Neuron (in vitro differentiated cells): Measurements from ENCODE around the gene TMEM266.

Experiments used
- H2AFZ ChIP-seq: one replicate; pipeline ENCODE4 v1.6.1; 2013; ENCODE audit warnings: low read depth, mild to moderate bottlenecking, inconsistent platforms, low read length, moderate library complexity
- H3K27me3 ChIP-seq: one replicate; pipeline ENCODE4 v1.6.1; 2013; ENCODE audit warnings: low read length; ENCODE audit not compliant: insufficient read depth
- H3K36me3 ChIP-seq: one replicate; pipeline ENCODE4 v1.6.1; 2013; ENCODE audit warnings: low read length; ENCODE audit not compliant: insufficient read depth
- H3K4me1 ChIP-seq: one replicate; pipeline ENCODE4 v1.6.1; 2013; ENCODE audit warnings: low read length; ENCODE audit not compliant: insufficient read depth
- H3K4me3 ChIP-seq: 2 replicates; pipeline ENCODE4 v1.5.1; 2013; ENCODE audit warnings: mild to moderate bottlenecking, low read length, moderate library complexity
- H3K9me3 ChIP-seq: one replicate; pipeline ENCODE4 v1.6.1; 2013; ENCODE audit warnings: low read length

The TMEM266 gene

DNA sequence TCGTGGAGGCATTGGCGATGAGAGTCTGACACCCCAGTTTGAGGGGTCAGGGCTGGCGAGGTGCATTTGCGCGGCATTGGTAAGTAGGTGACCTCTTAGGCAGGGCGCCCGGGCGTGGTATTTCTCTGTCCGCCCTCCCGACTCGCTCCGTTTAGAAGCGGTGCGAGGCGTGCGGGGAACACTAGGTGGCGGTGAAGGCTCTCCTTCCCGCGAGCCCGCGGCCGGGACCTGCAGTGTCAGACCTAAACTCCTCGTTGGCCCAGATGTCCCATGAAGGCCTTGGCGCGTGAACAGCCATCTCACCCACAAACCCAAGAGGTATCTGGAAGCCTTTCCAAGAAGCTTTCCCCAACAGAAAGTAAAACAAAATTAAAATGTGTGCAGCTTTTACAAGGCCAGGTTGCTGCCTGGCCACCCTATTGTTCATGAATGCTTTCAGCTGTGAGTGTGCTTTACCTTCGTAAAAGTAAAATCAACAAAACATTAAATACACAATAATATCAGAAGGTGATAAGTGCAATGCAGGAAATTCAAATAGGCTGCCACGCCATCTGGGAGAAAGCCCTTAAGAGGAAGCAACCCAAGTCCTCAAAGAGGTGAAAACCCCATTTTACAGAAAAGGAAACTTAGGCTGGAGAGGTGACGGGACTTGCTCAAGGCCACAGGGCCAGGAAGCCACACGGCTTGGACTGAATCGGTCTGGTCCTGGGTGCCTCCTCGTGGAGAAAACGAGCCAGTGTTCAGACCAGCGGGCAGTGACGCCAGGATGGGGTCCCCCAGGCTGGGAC is 131.2 kb downstream of the TMEM266 start:
- no peaks in the 10 kb centered on the region for H3K36me3 ChIP-seq
- no peaks in the 10 kb centered on the region for H3K9me3 ChIP-seq
- H3K27me3 ChIP-seq = peaks cover 4% of the 10 kb centered on the region
- no peak overlapping the region for H3K4me3 ChIP-seq
- H3K4me1 ChIP-seq = peaks cover 4% of the 10 kb centered on the region
- H2AFZ ChIP-seq = peak overlapping the region; percentile 52

DNA sequence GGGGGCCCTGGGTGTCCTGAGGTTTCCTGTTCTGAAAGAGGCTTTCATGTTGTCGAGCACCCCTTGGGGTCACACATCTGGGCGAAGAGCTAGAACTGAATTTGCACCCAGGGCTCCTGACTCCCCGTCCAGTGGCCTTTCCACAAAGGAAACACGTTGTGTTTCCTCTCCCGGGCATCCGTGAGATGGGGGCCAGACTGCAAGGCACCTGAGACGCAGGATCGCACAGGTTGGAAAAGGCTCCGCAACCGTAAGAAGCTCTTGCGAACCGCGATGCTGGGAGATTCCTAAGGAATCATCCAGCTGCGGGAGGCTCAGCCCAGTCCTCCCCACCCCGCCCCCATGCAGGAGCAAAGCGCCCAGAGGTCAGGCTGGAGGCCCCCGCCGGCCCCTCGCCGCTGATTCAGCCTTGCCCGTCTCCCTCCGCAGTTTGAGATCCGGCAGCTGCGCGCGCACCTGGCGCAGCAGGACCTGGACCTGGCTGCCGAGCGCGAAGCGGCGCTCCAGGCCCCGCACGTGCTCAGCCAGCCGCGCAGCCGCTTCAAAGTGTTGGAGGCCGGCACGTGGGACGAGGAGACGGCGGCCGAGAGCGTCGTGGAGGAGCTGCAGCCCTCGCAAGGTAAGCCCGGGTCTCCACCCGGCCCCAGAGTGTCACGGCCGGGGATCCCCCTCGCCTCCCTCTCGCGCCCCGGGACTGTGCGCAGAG is 131.9 kb downstream of the TMEM266 start:
- Histone ChIP-seq H2AFZ (no peak overlapping the region), H3K4me3 (no peak overlapping the region), H3K36me3 (no peaks in the 10 kb centered on the region), H3K9me3 (no peaks in the 10 kb centered on the region), H3K4me1 (peaks cover 10% of the 10 kb centered on the region), H3K27me3 (peaks cover 4% of the 10 kb centered on the region)

DNA sequence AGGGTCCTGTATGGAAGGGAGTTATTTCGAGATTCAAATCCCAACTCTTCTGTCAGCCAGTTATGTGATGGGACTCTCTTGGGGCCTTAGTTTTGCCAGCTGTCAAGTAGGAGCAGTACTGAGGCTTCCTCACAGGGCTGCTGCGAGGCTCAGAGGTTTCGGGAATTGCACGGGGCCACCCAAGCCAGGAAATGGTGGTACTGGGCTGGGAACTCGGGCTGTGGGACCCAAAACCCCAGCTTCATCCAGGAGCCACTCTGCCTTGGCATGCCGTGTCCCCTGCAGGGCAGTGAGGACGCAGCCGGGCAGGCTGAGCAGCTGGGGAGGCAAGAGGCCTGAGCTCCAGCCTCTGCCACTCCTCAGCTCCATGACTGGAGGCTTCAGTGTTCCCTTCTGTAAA is 132.9 kb downstream of the TMEM266 start:
- no peaks in the 10 kb centered on the region for H3K36me3 ChIP-seq
- H3K9me3 ChIP-seq = no peaks in the 10 kb centered on the region
- no peak overlapping the region for H3K4me3 ChIP-seq
- H3K27me3 ChIP-seq = peaks cover 4% of the 10 kb centered on the region
- H2AFZ ChIP-seq = no peak overlapping the region
- peaks cover 13% of the 10 kb centered on the region for H3K4me1 ChIP-seq

DNA sequence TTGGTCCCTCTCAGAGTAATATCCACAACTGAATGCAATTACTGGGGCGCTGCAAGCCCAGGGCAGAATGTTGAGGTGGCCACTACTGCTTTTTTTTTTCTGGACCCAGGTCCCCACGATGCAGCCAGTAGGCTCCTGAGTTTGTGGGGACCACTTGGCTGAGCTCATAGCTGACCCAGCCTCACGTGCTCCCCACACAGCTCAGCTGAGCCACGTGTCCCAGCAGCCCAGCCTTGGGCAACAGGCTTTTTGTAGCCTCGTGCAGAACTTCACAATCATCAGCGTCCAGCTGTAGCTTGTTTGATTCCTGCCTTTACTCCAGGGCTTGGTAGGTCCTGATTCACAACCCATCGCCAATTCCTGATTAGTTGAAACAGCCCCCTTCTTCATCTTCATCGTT is 134.1 kb downstream of the TMEM266 start:
- Histone ChIP-seq H3K4me3 (no peak overlapping the region), H3K36me3 (no peaks in the 10 kb centered on the region), H2AFZ (no peak overlapping the region), H3K27me3 (peaks cover 4% of the 10 kb centered on the region), H3K4me1 (peaks cover 13% of the 10 kb centered on the region), H3K9me3 (no peaks in the 10 kb centered on the region)

DNA sequence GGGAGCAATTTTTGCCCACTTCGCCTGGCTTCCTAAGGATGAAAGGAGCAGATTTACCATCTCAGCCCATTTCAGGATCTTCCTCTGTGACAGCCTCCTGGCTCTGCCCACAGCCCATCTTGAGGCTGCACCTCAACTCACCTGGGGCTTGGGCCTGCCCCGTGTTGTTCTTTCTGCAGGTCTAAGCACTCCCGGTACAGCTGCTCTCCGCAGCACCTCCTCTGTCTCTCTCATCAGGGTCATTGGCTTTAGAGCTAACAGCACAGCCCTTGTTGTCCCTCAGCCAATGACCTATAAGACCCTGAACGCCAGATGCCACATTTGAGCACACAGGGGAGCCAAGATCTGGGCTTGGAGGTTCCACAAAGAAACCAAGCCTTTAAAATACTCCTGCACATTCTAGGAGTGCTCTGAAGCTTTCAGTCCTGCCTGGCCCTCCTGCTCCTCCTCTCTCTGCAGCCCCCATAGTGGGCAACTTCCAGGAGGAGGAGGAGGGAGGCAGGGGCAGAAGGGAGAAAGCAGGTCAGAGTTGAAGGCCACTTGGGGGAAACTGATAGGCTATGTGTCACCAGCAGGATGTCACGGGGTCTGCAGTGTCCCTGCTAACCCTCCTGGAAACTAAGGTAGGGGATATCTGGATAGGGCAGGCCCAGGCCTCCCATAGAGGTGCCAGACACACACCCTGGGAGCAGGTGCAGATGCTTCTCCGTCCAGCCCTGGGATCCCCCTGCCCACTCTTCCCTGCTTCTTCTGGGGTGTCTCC is 135.9 kb downstream of the TMEM266 start:
- no peak overlapping the region for H3K4me3 ChIP-seq
- no peaks in the 10 kb centered on the region for H3K9me3 ChIP-seq
- H3K36me3 ChIP-seq = no peaks in the 10 kb centered on the region
- H3K27me3 ChIP-seq = no peaks in the 10 kb centered on the region
- H3K4me1 ChIP-seq = peaks cover 9% of the 10 kb centered on the region
- H2AFZ ChIP-seq = no peak overlapping the region

DNA sequence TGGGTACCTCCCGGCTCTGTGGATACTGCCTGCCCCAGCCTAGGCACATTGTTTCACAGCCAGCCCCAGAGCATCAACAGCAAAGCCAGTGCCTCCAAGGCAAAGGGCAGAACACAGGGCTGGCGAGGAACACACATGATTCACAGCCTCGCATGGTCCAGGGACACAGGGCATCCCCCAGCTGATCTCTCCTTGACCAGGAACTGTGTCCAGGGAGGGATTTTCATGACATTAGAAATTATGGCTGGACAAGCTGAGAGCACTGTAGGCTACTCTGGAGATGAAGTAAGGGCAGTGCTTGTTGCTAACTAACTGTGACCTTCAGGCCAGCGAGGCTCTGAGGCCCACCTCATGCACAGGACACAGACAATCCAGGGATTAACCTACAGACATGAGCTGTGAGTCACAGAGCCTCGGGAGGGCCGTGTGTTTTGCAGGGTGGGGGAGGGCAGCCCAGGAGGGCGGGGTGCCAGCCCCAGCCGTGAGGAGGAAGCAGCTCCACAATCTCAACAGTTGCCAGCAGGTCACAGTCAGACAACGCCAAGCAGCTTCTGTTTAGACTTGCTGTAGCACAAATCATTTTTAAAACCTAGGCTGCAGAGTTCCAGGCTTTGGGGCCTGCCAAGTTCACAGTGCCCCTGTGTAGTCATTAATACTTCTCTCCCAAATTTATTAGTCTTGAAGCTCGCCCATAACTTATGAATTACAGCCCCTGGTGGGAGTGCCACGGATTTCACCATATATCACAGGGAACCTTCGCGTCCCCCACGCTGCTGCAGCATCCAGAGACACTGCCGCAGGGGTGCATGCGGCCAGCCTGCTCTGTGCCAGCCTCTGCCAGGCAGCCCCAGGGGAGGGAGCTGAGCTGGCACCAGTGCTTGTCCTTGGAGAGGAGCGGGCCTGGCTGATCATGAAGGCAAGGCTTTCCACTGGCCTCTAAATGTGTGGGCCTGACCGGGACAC is 136.8 kb downstream of the TMEM266 start:
- Histone ChIP-seq H3K27me3 (no peaks in the 10 kb centered on the region), H3K36me3 (no peaks in the 10 kb centered on the region), H3K9me3 (no peaks in the 10 kb centered on the region), H2AFZ (no peak overlapping the region), H3K4me3 (no peak overlapping the region), H3K4me1 (peaks cover 9% of the 10 kb centered on the region)

DNA sequence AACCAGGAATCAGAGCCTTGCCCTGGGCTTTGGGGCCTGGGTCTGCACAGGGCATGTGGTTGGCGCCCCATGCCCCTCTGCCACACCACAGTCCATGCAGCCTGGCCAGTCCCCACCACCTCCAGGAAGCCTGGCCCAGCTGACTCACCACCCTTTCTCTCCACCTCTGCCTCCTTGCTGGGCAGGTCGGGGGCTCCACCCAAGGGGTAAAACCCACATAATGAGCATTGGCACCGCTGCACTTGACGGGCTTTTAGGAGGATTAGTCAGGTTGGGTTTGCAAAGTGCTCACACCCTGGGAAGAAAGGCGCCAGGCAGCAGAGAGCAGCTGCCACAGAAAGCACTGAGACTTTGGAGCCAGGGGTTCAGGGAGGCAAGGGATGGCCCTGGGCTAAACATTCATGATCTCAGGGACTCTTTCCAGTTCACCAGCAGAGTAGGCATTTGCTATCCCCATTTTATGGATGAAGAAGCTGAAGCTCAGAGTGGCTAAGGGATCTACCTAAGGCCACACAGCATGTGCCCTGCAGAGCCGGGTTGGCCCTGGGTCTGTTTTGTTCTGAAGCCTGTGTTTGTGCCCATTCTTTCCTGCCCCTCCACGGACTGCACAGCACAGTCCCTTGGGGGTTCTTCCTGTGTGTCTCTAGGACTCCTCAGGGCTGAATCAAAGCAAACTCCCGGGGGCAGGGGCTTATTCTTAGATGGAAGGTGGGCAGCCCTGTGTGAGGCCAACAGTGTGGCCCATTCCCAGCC is 138.1 kb downstream of the TMEM266 start:
- Histone ChIP-seq H3K27me3 (no peaks in the 10 kb centered on the region), H2AFZ (no peak overlapping the region), H3K4me3 (no peak overlapping the region), H3K36me3 (no peaks in the 10 kb centered on the region), H3K9me3 (no peaks in the 10 kb centered on the region), H3K4me1 (peaks cover 9% of the 10 kb centered on the region)

DNA sequence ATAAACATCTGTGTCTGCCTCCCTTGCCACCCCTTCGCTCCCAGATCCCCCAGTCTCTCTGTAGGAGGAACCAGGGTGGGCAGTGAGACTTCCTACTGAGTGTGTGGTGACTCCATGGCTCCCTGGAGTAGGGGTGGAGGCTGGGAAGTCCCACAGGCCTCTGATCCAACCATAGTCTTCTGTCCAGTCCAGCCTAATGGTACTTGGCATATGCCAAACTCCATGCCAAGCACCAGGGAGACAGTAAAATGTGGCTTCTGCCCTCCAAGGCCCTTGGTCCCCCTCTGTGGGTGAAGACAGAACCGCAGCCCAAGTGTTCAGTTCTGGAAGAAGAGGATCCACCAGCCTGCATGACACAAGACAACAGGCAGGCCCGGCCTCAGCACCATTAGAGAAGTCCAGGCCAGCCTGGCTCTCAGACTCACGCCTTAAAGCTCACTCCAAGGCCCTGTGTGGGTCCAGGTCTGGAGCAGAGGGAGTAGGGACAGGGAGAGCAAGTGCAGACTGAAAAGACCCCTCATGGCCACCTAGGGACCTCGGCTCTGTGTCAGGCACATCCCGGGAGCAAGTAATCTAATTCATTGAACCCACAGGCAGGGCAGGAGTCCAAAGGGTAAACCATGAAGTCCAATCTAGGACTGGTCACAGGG is 138.8 kb downstream of the TMEM266 start:
- Histone ChIP-seq H3K4me1 (peaks cover 9% of the 10 kb centered on the region), H3K36me3 (no peaks in the 10 kb centered on the region), H3K4me3 (no peak overlapping the region), H2AFZ (no peak overlapping the region), H3K9me3 (no peaks in the 10 kb centered on the region), H3K27me3 (no peaks in the 10 kb centered on the region)

DNA sequence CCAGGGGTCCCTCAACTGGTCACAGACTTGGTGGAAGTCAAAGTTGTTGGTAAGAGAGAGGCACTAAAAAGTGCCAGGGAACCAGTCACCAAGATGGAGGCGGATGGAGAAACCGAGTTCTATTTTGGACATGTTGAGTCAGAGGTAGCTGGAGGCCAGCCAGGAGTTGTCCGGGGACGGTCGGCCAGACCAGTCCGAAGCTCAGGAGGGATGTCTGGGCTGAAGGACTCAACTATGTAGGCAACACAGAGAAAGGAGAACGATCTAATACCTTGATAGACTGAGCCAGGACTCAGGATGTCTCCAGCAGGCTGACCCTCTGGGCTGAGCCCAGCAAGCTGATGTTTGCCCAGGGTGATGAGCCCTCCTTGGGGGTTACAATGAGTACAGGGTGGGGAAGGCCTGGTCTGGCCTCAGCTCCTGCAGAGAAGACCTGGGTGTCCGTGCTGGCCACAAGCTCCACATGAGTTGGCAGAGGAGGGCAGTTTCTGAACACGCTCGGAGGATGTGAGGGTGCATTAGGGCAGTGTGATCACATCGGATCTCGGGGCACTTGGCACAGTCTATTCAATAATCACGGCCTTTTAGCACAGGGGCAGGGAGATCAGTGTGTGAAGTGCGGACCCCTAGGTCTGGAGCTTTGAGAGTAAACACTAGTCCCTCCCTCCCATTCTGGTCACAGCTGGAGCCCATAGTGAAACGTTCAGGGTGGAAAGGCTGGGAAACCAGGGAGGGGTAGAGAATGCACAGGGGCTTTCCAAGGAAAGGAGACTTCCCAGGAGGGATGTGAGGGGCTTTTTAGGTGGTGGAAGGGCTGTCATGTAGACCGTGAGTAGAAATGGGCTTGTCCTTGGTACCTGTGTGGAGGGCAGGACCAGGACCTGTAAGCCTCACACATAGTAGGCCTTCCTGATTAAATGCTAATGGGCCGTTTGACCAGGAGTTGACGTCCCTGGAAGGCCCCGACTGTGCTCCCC is 139.6 kb downstream of the TMEM266 start:
- H3K4me3 ChIP-seq = no peak overlapping the region
- peaks cover 9% of the 10 kb centered on the region for H3K4me1 ChIP-seq
- no peaks in the 10 kb centered on the region for H3K9me3 ChIP-seq
- no peaks in the 10 kb centered on the region for H3K27me3 ChIP-seq
- no peak overlapping the region for H2AFZ ChIP-seq
- no peaks in the 10 kb centered on the region for H3K36me3 ChIP-seq

DNA sequence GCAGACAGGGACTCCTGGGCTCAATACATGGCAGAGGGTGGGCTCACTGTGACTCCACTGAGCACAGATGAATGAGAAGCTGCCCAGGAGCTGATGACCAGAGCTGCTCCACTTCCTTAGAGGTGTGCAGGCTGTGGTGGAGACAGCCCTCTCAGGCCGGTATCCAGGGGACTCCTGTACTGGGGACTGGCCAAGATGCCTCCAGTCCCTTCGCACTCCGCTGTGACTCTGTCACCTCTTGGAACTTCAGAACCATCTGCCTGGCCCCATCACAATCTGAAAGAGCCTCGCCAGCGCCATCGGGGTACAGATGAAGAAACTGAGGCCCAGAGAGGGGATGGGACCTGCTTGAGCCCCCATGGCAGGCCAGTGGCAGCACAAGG is 140.3 kb downstream of the TMEM266 start:
- Histone ChIP-seq H3K36me3 (no peaks in the 10 kb centered on the region), H2AFZ (no peak overlapping the region), H3K9me3 (no peaks in the 10 kb centered on the region), H3K27me3 (no peaks in the 10 kb centered on the region), H3K4me1 (peaks cover 9% of the 10 kb centered on the region), H3K4me3 (no peak overlapping the region)

DNA sequence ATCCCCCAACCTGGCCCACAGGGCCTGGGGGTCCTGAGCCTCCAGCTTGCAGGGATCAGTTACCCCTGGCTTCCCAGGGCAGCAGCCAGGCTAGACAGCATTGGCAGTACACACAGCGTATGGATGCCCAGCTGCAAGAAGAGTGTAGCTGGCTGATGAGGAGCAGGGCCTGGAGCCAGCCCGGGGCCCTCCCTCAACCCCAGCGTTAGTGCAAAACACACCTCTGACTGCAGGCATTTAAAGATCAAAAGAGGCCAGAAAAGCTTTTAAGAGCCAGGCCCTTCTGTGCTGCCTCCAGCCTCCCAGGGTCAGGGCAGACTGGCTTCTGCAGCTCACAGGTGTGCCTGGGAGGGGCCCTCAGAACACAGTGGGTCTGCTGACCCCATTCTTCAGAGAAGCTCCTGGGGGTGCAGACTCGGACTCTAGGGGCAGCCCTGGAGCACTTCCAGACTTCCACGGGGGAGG is 140.9 kb downstream of the TMEM266 start:
- Histone ChIP-seq H3K36me3 (no peaks in the 10 kb centered on the region), H3K4me3 (no peak overlapping the region), H3K4me1 (peaks cover 9% of the 10 kb centered on the region), H3K27me3 (no peaks in the 10 kb centered on the region), H3K9me3 (no peaks in the 10 kb centered on the region), H2AFZ (no peak overlapping the region)
